Fibroblast of skin of left biceps (primary cell): Measurements from ENCODE around the gene CNGA3.
A peak's percentile ranks its signal among the peaks of the same experiment; 100 is the strongest.
"Not testable (repeated sequence)": the region's sequence is repeated elsewhere in the genome, so short reads cannot be mapped to it uniquely, and the experiment has no call there.

Source experiments
- DNase-seq, 2 experiments: peaks; one replicate each; pipeline ENCODE4 v3.0.0-alpha.2; 2013; ENCODE audit warnings: low read depth in 2 of 2

CNGA3 gene

DNA sequence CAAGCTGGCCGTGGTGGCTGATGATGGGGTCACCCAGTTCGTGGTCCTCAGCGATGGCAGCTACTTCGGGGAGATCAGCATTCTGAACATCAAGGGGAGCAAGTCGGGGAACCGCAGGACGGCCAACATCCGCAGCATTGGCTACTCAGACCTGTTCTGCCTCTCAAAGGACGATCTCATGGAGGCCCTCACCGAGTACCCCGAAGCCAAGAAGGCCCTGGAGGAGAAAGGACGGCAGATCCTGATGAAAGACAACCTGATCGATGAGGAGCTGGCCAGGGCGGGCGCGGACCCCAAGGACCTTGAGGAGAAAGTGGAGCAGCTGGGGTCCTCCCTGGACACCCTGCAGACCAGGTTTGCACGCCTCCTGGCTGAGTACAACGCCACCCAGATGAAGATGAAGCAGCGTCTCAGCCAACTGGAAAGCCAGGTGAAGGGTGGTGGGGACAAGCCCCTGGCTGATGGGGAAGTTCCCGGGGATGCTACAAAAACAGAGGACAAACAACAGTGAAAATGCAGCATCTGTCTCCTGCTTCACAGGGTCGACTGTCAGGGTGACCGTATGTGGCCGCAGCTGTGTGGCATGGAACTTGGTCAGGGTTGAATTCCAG is 50.6 kb downstream of the CNGA3 start:
- no peak for DNase-seq

DNA sequence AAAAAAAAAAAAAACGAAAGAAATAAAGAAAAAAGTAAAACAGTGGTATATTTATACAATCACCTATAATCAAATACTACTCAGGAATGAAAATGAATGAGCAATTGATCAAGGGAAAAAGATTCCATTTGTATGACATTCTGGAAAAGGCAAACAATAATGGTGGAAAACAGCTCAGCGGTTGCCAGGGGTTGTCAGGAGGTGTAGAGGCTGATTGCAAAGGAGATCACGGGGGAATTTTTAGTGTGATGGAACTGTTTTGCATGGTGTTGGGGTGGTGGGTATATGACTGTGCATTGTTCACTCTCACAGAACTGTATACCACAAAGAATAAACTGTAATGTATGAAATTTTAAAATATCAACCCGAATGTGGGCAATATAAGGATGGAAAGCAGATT is 52.9 kb downstream of the CNGA3 start:
- DNase-seq = no peak

DNA sequence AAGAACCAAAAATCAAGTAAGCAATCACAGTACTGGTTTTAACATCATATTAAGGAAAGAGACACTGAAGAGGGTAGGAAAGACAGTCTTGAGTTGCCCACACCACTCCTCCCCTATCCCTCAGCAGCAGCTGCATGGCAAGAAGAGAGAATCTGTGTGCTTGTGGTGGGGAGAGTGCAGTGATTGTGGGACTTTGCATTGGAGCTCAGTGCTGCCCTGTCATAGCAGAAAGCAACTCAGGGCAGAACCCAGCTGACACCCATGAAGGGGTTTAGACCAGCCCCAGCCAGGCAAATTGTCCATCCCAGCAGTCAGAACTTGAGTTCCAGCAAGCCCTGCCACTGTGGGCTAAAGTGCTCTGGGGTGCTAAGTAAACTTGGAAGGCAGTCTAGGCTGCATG is 57.6 kb downstream of the CNGA3 start:
- no peak for DNase-seq

DNA sequence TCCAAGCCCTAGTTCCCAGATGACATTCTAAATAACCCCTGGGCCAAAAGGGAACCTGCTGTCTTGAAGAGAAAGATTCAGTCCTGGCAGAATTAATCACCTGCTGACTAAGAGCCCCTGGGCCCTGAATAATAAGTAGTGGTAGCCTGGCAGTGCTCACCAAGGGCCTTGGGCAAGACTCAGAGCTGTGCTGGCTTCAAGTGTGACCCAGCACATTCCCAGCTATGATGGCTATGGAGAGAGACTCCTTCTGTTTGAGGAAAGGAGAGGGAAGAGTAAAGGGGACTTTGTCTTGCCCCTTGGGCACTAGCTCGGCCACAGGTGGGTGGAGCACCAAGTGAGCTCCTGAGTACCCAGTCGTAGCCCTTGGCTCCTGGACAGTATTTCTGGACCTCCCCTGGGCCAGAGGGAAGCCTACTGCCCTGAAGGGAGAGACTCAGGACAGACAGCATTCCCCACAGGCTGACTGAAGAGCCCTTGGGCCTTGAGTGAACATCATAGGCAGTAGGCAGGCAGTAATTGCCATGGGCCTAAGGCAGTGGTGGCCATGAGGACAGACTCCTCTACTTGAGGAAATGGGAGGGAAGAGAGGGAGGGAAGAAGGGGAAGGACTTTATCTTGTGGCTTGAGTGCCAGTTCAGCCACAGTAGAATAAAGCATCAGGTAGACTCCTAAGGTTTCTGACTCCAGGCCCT is 58.4 kb downstream of the CNGA3 start:
- no peak for DNase-seq

DNA sequence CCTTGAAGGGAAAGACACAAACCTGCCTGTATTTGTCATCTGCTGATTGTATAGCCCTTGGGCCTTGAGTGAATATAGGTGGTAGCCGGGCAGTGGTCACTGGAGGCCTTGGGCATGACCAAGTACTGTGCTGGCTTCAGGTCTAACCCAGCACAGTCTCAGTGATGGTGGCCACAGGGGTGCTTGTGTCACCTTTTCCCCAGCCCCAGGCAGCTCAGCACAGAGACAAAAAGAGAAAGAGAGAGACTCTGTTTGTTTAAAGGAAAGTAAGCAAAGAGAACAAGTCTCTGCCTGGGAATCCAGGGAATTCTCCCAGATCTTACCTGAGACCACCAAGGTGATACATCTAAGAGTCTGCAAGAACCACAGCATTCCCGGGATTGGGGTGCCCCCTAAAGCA is 59.0 kb downstream of the CNGA3 start:
- DNase-seq = no peak

DNA sequence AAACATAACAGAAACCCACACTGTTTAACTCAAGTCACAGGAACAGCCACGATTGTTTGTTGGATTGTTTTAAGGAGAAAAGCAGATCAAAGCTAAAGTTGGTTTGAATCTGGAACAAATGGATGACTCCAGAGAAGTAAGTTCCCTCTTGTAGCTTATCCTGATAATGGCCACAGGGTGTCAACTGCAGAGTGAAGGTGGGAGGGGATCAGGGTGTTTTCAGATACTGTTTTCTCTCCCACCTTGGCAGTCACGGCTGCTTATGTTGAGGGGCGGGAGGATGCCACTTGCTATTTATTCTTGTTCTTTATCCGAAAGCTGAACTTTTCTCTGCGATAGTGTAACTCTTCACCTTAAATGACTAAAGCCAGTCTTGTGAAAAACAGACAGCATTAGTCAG is 61.9 kb downstream of the CNGA3 start:
- DNase-seq = no peak

DNA sequence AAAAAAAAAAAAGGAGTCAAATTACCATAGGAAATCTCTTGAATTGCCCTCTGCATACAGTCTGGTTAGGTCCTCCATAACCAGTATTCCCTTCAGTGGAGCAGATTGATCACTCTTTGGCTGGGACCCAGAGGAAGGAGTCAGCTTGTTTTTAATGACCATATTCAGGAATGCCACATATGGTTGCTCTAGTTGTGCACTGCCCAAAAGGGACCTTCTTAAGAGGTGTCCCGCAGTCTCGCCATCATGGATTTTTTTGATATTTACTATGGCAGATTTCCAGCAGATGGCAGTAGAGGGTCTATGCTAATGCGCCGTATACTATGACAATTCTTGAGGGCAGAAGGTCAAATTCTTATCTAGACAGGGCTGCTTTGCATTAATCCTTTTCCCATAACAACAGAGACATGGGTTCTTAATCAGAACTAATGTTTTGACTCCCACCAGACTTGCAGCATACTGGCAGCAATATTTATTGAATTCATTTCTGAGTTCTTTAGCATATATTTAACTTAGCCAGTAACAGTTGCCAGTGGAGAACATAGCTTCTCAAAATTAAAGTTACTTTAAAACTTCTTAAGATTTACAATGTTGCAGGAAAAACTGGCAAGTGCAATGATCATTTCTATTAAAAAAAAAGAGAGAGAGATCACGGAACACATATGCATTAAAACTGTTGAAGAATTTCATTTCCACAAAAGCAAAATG is 66.6 kb downstream of the CNGA3 start:
- peak; percentile 10 to 11 for DNase-seq

DNA sequence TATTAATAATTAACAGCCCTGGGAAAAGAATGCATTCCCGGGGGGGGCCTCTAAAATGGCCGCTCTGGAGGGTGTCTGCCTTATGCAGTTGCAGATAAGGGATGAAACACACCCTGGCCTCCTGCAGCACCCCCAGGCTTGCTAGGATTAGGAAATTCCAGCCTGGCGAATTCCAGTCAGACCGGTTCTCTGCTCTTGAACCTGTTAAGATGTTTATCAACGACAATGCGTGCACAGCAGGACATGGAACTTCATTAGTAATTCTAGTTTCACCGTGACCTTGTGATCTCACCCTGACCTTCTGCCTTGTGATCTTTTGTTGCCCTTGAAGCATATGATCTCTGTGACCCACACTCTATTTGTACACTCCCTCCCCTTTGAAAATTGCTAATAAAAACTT is 68.0 kb downstream of the CNGA3 start:
- not testable (repeated sequence) for DNase-seq

DNA sequence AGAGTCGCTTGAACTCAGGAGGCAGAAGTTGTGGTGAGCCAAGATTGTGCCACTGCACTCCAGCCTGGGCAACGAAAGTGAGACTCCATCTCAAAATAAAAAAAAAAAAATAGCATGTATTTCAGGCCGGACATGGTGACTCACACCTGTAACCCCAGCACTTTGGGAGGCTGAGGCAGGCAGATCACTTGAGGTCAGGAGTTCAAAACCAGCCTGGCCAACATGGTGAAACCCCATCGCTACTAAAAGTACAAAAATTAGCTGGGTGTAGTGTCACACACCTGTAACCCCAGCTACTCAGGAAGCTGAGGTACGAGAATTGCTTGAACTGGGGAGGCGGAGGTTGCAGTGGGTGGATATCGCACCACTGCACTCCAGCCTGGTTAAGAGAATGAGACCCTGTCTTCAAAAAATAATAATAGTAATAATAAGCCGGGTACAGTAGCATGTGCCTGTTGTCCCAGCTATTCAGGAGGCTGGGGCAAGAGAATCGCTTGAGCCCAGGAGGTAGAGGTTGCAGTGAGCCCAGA is 69.5 kb downstream of the CNGA3 start:
- not testable (repeated sequence) for DNase-seq

DNA sequence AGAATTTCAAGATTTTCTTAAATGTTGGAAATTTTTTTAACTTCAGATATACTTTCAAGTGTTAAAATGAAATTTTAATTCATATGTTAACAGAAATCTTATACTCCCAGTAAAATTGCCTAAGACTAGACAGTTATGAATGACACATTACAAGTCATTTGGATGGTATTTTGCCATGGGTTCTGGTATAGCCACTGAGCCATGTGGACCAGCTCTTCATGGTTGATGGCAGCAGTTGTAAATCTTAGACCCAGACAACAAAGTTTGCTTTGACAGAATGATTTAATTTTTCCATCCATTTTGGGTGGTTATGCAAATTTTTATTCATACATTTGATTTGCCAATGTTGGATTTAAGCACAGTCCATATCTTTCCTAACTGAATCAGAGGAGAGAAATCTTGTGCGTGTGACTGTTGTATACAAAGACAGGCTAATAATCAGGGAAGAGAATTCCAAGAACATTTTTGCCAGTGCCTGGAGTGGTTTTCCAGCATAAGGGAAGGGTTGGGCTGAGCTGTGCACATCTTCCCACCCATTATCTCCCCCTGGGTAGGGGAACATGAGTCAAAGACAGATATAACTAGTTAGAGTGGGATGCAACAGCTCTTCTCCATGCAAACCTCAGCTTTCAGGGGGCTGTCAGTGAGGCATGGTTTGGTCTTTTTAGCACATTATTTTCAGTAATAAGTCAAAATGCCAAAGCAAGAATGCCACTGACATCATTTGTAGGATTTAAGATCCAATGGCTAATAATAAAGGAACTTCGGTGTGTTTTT is 70.3 kb downstream of the CNGA3 start:
- no peak for DNase-seq

DNA sequence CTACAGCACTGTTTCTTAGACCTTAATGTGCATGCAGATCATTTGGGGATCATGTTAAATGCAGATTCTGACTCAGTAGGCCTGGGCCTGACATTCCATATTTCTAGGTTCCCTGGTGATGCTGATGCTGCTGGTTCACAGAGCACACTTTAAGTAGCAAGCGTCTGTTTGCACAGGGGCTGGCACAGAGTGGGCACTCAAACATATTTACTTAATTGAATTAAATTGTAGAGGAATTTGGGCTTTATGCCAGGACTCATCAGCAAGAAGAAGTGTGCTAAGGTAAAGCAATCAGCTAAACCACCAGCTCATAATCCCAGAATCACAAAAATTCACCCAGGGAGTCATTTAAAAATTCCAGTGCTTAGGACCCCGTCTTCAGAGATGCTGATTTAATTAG is 73.3 kb downstream of the CNGA3 start:
- DNase-seq = no peak

DNA sequence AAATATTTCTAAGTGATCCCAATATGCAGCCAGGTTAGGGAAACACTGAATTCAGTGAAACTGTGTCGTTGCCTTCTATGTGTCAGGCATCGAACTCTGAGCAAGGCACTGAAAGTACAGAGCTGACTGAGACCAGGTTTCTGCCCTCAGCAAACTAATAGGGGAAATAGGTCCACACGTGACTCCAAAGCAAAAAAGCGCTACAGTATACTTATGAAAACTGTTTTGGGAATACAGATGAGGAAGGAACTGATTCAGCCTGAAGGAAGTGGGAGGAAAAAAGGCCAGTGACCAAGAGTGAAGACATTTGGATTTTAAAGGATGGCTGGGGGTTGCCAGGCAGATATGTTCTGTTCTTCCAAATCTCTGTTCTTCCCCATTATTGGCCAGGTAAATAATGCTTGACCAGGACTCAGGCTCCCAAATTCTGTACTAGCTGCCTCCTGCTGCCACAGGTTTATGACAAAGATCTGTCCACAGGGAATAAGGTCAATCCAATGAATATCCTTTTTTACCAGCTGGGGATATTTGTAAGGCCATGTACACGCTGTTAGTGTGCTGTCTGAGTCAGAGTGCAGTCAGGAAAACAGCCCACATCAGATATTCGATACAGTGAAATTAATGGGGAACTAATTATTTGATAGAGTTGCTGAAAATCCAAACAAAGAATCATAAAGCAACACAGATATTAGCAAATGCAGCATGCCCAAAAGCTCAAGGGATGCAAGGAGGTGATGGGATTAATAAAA is 73.9 kb downstream of the CNGA3 start:
- DNase-seq = no peak

DNA sequence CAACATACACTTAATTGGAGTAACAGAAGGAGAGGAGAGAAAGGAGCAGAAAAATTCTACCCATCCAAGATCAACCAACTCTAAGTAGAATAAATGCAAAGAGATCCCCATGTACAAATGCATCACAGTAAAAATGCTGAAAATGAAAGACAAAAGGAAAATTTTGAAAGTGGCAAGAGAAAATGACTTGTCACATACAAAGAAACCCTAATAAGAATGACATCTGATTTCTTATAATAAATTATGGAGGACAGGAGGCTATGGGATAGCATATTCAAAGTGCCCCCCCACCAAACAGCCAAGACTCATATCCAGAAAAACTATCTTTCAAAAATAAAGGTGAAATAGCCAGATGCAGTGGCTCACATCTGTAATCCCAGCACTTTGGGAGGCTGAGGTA is 76.2 kb downstream of the CNGA3 start:
- no peak for DNase-seq

DNA sequence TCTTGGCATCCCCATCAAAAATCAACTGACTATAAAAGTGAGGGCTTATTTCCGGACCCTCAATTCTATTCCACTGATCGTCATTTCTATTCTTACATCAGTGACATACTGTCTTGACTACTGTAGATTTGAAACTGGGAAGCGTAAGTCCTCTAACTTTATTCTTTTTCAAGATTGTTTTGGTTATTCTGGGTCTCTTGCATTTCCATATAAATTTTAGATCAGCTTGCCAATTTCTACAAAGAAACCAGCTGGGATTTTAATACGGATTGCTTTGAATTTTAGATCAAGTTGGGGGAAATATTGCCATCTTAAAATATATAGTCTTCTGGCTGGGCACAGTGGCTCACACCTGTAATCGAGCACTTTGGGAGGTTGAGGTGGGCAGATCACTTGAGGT is 80.5 kb downstream of the CNGA3 start:
- DNase-seq = no peak

DNA sequence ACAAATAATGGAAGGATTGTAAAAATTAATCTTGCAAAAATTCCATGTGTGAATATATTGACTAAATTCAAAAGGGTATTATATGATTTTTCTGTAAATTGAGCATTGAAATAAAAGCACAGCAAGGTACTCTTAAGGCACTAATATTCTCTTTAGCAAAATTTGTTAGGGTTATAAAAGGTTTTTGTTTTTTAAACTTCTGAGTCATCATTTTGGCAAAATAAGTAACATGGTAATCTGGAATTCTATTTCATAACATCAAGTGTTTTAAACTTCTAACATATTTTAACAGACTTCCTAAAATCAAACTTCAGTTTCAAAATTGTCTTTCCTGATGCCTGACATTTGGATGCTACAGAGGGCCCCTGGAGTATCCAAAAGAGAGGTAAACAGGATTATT is 85.9 kb downstream of the CNGA3 start:
- DNase-seq = no peak

DNA sequence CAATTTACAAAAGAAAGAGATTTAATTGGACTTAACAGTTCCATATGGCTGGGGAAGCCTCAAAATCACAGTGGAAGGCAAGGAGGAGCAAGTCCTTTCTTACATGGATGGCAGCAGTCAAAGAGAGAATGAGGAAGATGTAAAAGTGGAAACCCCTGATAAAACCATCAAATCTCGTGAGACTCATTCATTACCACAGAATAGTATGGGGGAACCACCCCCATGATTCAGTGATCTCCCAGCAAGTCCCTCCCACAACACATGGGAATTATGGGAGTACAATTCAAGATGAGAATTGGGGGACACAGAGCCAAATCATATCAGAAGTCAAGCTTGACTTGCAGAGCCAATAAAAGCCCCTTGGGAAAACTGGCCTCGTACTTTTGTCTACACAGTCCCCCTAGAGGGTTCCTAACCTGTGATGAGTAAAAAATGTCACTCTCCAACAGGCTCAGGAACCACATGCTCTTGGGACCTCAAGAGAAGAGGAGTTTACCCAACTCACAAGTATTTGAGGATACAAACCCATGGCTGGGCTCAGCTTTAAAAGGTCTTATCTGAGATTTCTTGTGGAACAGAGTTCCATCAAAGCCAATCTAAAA is 87.2 kb downstream of the CNGA3 start:
- no peak for DNase-seq

DNA sequence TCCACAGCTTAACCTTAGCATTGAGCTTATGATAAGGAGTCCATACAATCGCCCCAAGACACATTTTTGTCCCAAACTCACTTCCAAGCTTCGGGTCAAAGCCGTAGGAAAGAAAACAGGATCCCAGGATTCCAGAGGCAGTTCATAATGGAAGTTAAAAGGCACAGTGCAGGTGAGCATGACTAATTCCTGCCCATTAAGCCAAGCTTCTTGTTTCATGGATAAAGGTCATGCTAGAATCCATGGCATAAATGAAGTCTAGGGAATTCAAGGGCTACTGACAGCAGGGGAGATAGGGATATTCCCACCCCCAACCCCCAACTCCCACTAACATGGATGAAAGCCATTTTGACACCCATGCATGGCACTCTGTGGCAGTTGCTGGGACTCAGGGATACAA is 88.2 kb downstream of the CNGA3 start:
- DNase-seq = no peak

DNA sequence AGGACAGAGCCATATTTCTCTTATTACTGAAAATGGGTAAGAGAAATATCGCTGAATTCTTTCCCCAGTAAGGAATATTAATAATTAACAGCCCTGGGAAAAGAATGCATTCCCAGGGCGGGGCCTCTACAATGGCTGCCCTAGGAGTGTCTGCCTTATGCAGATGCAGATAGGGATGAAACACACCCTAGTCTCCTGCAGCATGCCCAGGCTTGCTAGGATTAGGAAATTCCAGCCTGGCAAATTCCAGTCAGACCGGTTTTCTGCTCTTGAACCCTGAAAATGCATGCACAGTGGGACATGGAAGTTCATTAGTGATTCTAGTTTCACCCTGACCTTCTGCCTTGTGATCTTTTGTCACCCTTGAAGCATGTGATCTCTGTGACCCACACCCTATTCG is 89.4 kb downstream of the CNGA3 start:
- not testable (repeated sequence) for DNase-seq

DNA sequence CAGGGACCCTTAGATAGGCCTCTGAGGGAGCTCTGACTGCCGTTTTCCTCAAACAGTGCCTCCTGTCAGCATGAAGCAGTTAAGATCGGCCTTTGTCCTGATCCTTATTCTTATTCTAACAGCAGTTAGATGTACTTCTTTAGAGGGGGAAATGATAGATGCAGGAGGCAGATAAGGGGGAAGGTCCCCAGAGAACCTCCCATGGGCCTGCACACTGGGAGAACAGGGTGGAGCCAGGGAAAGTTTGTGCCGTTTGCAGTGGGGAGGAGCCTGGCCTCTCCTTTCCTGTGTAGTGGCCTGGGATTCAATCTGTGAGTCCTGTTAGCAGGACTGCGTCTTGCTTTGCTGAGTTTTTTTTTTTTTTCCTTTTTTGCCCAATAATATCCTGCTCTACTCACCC is 90.5 kb downstream of the CNGA3 start:
- no peak for DNase-seq

DNA sequence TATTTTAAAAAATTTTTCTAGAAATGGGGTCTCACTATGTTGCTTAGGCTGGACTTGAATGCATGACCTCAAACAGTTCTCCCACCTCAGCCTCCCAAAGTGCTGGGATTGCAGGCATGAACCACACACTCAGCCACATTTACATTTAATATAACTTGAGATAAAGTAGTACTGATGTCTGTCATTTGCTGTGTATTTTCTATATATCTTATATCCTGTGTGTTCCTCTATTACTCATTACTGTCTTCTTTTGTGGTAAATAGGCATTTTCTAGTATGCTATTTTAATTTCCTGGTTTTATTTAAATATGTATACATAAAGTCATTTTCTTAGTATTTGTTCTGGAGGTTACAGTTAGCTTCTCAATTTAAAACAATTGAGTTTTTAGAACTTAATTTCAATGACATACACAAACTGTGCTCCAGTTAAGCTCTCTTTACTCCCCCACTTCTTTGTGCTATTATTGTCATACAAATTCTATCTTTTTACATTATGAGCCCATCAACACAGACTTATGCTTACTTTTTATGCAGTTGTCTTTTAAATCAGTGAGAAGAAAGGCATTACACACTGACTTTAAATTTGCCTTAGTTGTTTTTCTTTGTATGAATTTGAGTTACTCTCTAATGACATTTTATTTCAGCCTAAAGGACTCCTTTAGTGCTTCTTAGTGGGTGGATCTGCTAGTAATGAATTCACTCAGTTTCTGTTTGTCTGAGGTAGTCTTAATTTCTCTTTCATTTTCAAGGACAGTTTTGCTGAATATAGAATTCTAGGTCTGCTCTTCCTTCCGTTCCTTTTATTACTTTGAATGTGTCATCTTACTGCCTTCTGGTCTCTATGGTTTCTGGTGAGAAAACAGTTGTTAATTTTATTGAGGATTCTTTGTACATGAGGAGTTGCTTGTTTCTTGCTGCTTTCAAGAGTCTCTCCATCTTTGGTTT is 92.2 kb downstream of the CNGA3 start:
- no peak for DNase-seq
